SU-DHL-6 (cell line): ENCODE results near the gene APOF.

ENCODE experiments used
- H2AFZ ChIP-seq: fragments of 200-600 bp; sonication (generic); 2 replicates; pipeline ENCODE4 v1.6.1; 2014; ENCODE audit warnings: low read depth, mild to moderate bottlenecking, moderate library complexity, mixed read lengths, antibody characterized with exemption, low read length; ENCODE audit not compliant: severe bottlenecking
- H3F3A ChIP-seq: fragments of 200-600 bp; shearing (Covaris generic); 2 replicates; pipeline ENCODE4 v1.6.0; 2016; ENCODE audit warnings: antibody characterized with exemption, mild to moderate bottlenecking; ENCODE audit not compliant: insufficient read depth
- H3K27ac ChIP-seq: fragments of 200-600 bp; sonication (generic); 2 replicates; pipeline ENCODE4 v1.5.1; 2016; ENCODE audit warnings: low read depth, mild to moderate bottlenecking, low read length, moderate library complexity, mixed read lengths
- H3K27me3 ChIP-seq: fragments of 200-600 bp; sonication (generic), shearing (Covaris generic); 2 replicates; pipeline ENCODE4 v1.6.0; 2014; ENCODE audit warnings: mild to moderate bottlenecking, low read length
- H3K36me3 ChIP-seq: fragments of 200-600 bp; sonication (generic); 2 replicates; pipeline ENCODE4 v1.6.1; 2014; ENCODE audit warnings: mild to moderate bottlenecking, low read length, mixed read lengths
- H3K4me2 ChIP-seq: fragments of 300-600, 200-600 bp; shearing (Covaris generic), sonication (generic); 2 replicates; pipeline ENCODE4 v1.6.0; 2014; ENCODE audit warnings: low read length, low read depth, mild to moderate bottlenecking; ENCODE audit not compliant: poor library complexity, severe bottlenecking
- H3K4me3 ChIP-seq: fragments of 200-600 bp; sonication (generic); 2 replicates; pipeline ENCODE4 v1.5.1; 2014; ENCODE audit warnings: antibody characterized with exemption, low read length, mild to moderate bottlenecking, mixed read lengths; ENCODE audit not compliant: insufficient read depth, poor library complexity, severe bottlenecking
- H3K79me2 ChIP-seq: fragments of 200-600 bp; sonication (generic); 2 replicates; pipeline ENCODE4 v1.6.1; 2014; ENCODE audit warnings: mild to moderate bottlenecking, low read length, moderate library complexity; ENCODE audit not compliant: insufficient read depth
- H3K9ac ChIP-seq: fragments of 200-600 bp; sonication (generic); 2 replicates; pipeline ENCODE4 v1.7.0; 2014; ENCODE audit warnings: mild to moderate bottlenecking, low read length
- H3K9me2 ChIP-seq: fragments of 200-600 bp; sonication (generic); replicated peaks from 2 replicates; pipeline ENCODE4 v1.6.1; 2014; ENCODE audit warnings: low read length; ENCODE audit not compliant: insufficient read depth
- H3K9me3 ChIP-seq: fragments of 200-600 bp; sonication (generic); 2 replicates; pipeline ENCODE4 v1.6.1; 2014; ENCODE audit warnings: low read length, mixed read lengths; ENCODE audit not compliant: insufficient read depth
- H4K20me1 ChIP-seq: fragments of 200-600 bp; sonication (generic); 2 replicates; pipeline ENCODE4 v1.6.1; 2014; ENCODE audit warnings: low read depth, mild to moderate bottlenecking, antibody characterized with exemption, low read length, moderate library complexity, mixed read lengths
- CTCF ChIP-seq: fragments of 200-600 bp; sonication (generic); IDR thresholded peaks from one replicate; pipeline ENCODE4 v1.5.1; 2017; ENCODE audit warnings: antibody characterized with exemption, mild to moderate bottlenecking, low read length, moderate library complexity; ENCODE audit not compliant: insufficient read depth, poor library complexity, severe bottlenecking
- EZH2phosphoT487 ChIP-seq: fragments of 200-600 bp; sonication (generic), shearing (Covaris generic); conservative IDR thresholded peaks from 2 replicates; pipeline ENCODE4 v1.6.1; 2018; ENCODE audit warnings: mild to moderate bottlenecking, antibody characterized with exemption, low read length, moderate library complexity, mixed read lengths

APOF gene

GRCh38 chr12:56398324-56398723, 35.7 kb upstream of the APOF start:
- TF ChIP-seq EZH2phosphoT487 (no peak), CTCF (no peak)
- H3K9me2 ChIP-seq: no peaks in the 10 kb centered on the region

DNA sequence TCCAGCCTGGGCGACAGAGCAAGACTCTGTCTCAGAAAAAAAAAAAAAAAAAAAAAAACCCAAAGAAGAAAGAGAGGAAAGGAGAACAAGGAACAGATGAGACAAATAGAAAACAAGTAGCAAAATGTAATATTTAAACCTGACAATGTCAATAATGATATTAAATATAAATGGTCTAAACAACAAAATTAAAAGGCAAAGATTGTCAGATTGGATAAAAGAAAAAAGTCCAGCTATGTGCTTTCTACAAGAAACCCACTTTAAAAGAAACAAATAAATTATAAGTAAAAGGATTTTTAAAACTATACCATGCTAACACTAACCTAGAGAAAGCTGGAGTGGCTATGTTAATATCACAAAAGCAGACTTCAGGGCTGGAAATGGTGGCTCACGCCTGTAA, 29.7 kb upstream of the APOF start:
- Histone ChIP-seq H3K4me3 (no peak overlapping the region), H3K9ac (no peak overlapping the region), H3F3A (no peaks in the 10 kb centered on the region), H3K4me2 (no peak overlapping the region), H3K9me2 (no peaks in the 10 kb centered on the region), H4K20me1 (no peaks in the 10 kb centered on the region), H3K9me3 (no peaks in the 10 kb centered on the region), H3K79me2 (no peaks in the 10 kb centered on the region), H2AFZ (no peak overlapping the region), H3K27me3 (no peaks in the 10 kb centered on the region), H3K27ac (no peak overlapping the region), H3K36me3 (no peaks in the 10 kb centered on the region)
- no peak for TF ChIP-seq CTCF
- no peak for TF ChIP-seq EZH2phosphoT487

More at GRCh38 chr12:56398324-56398723, 35.7 kb upstream of the APOF start:
- no peak overlapping the region for H3K4me2 ChIP-seq
- H3K4me3 ChIP-seq: no peak overlapping the region
- H3K9me3 ChIP-seq: no peaks in the 10 kb centered on the region
- H3K79me2 ChIP-seq: no peaks in the 10 kb centered on the region
- H4K20me1 ChIP-seq: no peaks in the 10 kb centered on the region
- H3K27me3 ChIP-seq: no peaks in the 10 kb centered on the region
- H3K36me3 ChIP-seq: no peaks in the 10 kb centered on the region
- H3K9ac ChIP-seq: no peak overlapping the region
- no peaks in the 10 kb centered on the region for H3F3A ChIP-seq
- no peak overlapping the region for H2AFZ ChIP-seq
- no peak overlapping the region for H3K27ac ChIP-seq

DNA sequence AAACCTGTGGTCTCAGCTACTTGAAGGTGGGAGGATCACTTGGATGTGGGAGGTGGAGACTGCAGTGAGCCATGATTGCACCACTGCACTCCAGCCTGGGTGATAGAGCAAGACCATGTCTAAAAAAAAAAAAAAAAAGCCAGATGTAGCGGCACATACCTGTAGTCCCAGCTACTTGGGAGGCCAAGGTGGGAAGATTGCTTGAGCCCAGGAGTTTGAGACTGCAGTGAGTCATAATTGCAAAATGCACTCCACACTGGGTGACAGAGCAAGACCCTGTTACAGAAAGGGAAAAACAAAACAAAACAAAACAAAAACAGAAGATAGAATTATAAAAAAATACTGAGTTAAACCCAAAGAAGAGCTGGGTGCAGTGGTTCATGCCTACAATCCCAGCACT, 29.1 kb upstream of the APOF start:
- H3F3A ChIP-seq: no peaks in the 10 kb centered on the region
- no peaks in the 10 kb centered on the region for H3K79me2 ChIP-seq
- no peak overlapping the region for H3K4me2 ChIP-seq
- no peaks in the 10 kb centered on the region for H3K9me3 ChIP-seq
- no peak overlapping the region for H3K27ac ChIP-seq
- H3K36me3 ChIP-seq: no peaks in the 10 kb centered on the region
- H3K9me2 ChIP-seq: no peaks in the 10 kb centered on the region
- no peak overlapping the region for H2AFZ ChIP-seq
- H3K27me3 ChIP-seq: no peaks in the 10 kb centered on the region
- no peaks in the 10 kb centered on the region for H4K20me1 ChIP-seq
- no peak for TF ChIP-seq CTCF
- no peak for TF ChIP-seq EZH2phosphoT487
- no peak overlapping the region for H3K4me3 ChIP-seq
- H3K9ac ChIP-seq: no peak overlapping the region

- Histone ChIP-seq H3K79me2 (no peaks in the 10 kb centered on the region), H3K27ac (no peak overlapping the region), H3K9ac (no peak overlapping the region), H3F3A (no peaks in the 10 kb centered on the region), H3K9me3 (no peaks in the 10 kb centered on the region), H3K4me3 (no peak overlapping the region), H3K36me3 (no peaks in the 10 kb centered on the region), H3K27me3 (no peaks in the 10 kb centered on the region), H2AFZ (no peak overlapping the region), H4K20me1 (no peaks in the 10 kb centered on the region), H3K9me2 (no peaks in the 10 kb centered on the region), H3K4me2 (no peak overlapping the region)
- no peak for TF ChIP-seq CTCF
- TF ChIP-seq EZH2phosphoT487: no peak
Observed at GRCh38 chr12:56389412-56389811, 26.8 kb upstream of the APOF start.
